HEK293T (cell line): ENCODE data around the gene RAB6A.
"Not testable (repeated sequence)": the region's sequence is repeated elsewhere in the genome, so short reads cannot be mapped to it uniquely, and the experiment has no call there.

Source experiments
- CTCF ChIA-PET: fragments of 350-600 bp; formaldehyde crosslinking; extraction: SDS; loops from one replicate; lab custom pipeline; 2021; ENCODE audit warnings: antibody characterized with exemption, inconsistent platforms; lab: Yijun Ruan, JAX
- POLR2A ChIA-PET: fragments of 350-600 bp; formaldehyde crosslinking; extraction: SDS; loops from one replicate; lab custom pipeline; 2020; ENCODE audit warnings: antibody characterized with exemption, inconsistent platforms; lab: Yijun Ruan, JAX
- DNase-seq: peaks from one replicate; pipeline ENCODE4 v3.0.0; 2012; ENCODE audit warnings: mixed read lengths; ENCODE audit errors: extremely low spot score
- ARNT ChIP-seq: fragments of 450-650 bp; IDR thresholded peaks from 2 replicates; pipeline ENCODE4 v1.6.1; 2017; ENCODE audit warnings: mild to moderate bottlenecking
- CTBP1 ChIP-seq: fragments of 450-650 bp; IDR thresholded peaks from 2 replicates; pipeline ENCODE4 v1.6.1; 2016; ENCODE audit warnings: borderline replicate concordance
- ELF4 ChIP-seq: fragments of 450-650 bp; IDR thresholded peaks from 2 replicates; pipeline ENCODE4 v1.6.1; 2017; ENCODE audit warnings: antibody characterized with exemption
- FOXA1 ChIP-seq: fragments of 450-650 bp; IDR thresholded peaks from 2 replicates; pipeline ENCODE4 v1.6.1; 2016; ENCODE audit warnings: mild to moderate bottlenecking
- FOXK2 ChIP-seq: fragments of 450-650 bp; IDR thresholded peaks from 2 replicates; pipeline ENCODE4 v1.6.1; 2016; ENCODE audit warnings: mild to moderate bottlenecking
- FOXM1 ChIP-seq: fragments of 450-650 bp; IDR thresholded peaks from 2 replicates; pipeline ENCODE4 v1.6.1; 2017; ENCODE audit warnings: mild to moderate bottlenecking, borderline replicate concordance
- HDGF ChIP-seq: fragments of 450-650 bp; IDR thresholded peaks from 2 replicates; pipeline ENCODE4 v1.6.1; 2017; ENCODE audit warnings: antibody characterized with exemption, borderline replicate concordance
- L3MBTL2 ChIP-seq: fragments of 450-650 bp; conservative IDR thresholded peaks from 2 replicates; pipeline ENCODE4 v1.6.1; 2016; ENCODE audit warnings: mild to moderate bottlenecking
- LEF1 ChIP-seq: fragments of 450-650 bp; IDR thresholded peaks from 2 replicates; pipeline ENCODE4 v1.6.1; 2017; ENCODE audit warnings: mild to moderate bottlenecking, borderline replicate concordance
- NFRKB ChIP-seq: fragments of 450-650 bp; IDR thresholded peaks from 2 replicates; pipeline ENCODE4 v1.6.1; 2016; ENCODE audit warnings: mild to moderate bottlenecking, moderate library complexity
- SP1 ChIP-seq: fragments of 450-650 bp; IDR thresholded peaks from 2 replicates; pipeline ENCODE4 v1.6.1; 2017
- SUZ12 ChIP-seq: fragments of 450-650 bp; IDR thresholded peaks from 2 replicates; pipeline ENCODE4 v1.6.1; 2016; ENCODE audit warnings: mild to moderate bottlenecking
- TARDBP ChIP-seq: fragments of 450-650 bp; IDR thresholded peaks from 2 replicates; pipeline ENCODE4 v1.6.1; 2016
- ZNF384 ChIP-seq: fragments of 450-650 bp; IDR thresholded peaks from 2 replicates; pipeline ENCODE4 v1.6.1; 2016
- TF ChIP-seq, protein P1 (sequence below): fragments of 450-650 bp; IDR thresholded peaks from 2 replicates; pipeline ENCODE4 v1.6.1; 2016

RAB6A gene

DNA sequence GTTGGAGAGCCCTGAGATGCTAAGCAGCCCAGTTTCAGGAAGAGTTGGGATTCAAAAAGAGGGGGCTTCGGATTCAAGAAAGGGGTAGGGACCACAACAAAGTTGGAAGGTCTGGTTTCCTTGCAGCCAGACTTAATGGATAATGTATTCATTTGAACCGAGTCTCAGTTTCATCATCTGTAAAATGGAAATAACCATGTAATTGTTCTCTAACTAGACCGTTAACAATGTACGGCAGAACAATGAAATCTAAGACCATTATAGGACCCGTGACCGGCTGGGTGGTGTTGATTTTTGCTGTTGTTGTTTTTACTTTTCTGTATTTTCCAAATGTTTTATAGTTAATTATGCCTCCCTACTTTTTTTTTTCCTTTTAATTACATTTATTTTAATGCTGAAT, 20.4 kb upstream of the RAB6A start:
- ChIA-PET POLR2A (interaction anchor here (5.9 kb wide), 1 partner anchor 16 kb away, joined by 154 read pairs; the partner anchor contains the start of gene RAB6A), CTCF (no interaction called here)
- no peak for DNase-seq
- TF ChIP-seq HDGF: no peak
- no peak for TF ChIP-seq CTBP1
- TF ChIP-seq TARDBP: no peak
- TF ChIP-seq ELF4: no peak

DNA sequence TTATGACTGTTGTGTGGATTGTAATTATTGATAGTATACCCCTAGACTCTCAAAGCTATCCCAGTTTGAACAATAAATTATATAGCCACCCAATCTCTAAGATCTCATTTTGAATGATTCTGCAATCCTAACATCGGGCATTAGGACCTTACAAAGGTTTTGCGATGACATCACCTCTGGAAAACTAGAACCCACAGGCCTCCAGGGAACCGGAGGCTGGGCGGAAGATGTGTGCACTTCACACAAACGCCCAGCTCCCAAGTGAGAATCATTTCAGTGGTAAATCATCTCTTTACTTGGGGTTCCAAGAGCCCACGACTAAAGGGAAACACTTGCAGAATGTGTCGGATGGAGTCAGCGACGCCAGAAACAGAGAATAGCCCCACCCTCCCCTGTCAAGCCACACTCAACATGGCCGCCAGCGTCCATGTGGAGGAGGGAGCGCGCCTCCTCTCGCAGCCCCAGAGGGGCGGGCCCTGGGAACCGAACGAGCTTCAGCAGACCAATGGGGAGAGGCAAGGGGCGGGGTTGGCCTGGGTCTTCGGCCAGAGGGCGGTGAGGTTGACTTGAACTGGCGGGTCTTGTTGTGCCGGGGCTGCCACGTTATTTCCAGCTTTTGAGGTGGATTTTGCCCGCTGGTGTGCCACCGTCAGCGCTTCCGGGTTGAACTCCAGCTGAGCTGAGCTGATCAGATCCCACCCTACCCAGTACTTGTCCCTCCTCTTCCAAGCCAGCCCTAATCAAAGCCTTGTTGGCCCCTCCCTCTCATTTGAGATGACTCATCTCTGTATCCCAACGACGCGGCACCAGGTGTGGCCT, 18.4 kb upstream of the RAB6A start:
- peak; percentile 96 for DNase-seq
- POLR2A ChIA-PET: interaction anchor here (0.6 to 5.9 kb wide), 21 partner anchors 9 to 167 kb away, joined by 3 to 154 read pairs (median 3); partner anchors contain the start of genes MRPL48 and RAB6A
- TF ChIP-seq SUZ12: no peak
- no peak for TF ChIP-seq TARDBP
- TF ChIP-seq HDGF: peak; percentile 99
- TF ChIP-seq, protein P1, sequence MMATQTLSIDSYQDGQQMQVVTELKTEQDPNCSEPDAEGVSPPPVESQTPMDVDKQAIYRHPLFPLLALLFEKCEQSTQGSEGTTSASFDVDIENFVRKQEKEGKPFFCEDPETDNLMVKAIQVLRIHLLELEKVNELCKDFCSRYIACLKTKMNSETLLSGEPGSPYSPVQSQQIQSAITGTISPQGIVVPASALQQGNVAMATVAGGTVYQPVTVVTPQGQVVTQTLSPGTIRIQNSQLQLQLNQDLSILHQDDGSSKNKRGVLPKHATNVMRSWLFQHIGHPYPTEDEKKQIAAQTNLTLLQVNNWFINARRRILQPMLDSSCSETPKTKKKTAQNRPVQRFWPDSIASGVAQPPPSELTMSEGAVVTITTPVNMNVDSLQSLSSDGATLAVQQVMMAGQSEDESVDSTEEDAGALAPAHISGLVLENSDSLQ: no peak; the same call in none of the 2 replicates
- peak; percentile 50; the same call in 1 of the 2 replicates for TF ChIP-seq NFRKB
- TF ChIP-seq L3MBTL2: peak; percentile 62
- TF ChIP-seq ELF4: peak; percentile 50; the same call in 1 of the 2 replicates
- no peak for TF ChIP-seq FOXM1
- TF ChIP-seq FOXK2: peak; percentile 51; the same call in 1 of the 2 replicates
- TF ChIP-seq FOXA1: no peak
- CTCF ChIA-PET: no interaction called here

DNA sequence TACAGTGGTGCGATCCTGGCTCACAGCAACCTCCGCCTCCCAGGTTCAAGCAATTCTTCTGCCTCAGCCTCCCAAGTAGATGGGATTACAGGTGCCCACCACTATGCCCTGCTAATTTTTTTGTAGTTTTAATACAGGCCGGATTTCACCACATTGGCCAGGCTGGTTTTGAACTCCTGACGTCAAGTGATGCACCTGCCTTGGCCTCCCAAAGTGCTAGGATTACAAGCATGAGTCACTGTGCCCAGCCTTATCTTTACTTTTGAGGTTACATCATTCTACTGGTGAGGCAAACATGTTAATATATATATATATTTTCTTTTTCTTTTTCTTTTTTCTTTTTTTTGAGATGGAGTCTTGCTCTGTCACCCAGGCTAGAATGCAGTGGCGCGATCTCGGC, 9.9 kb upstream of the RAB6A start:
- POLR2A ChIA-PET, DNase-seq, CTCF ChIA-PET: not testable (repeated sequence)

DNA sequence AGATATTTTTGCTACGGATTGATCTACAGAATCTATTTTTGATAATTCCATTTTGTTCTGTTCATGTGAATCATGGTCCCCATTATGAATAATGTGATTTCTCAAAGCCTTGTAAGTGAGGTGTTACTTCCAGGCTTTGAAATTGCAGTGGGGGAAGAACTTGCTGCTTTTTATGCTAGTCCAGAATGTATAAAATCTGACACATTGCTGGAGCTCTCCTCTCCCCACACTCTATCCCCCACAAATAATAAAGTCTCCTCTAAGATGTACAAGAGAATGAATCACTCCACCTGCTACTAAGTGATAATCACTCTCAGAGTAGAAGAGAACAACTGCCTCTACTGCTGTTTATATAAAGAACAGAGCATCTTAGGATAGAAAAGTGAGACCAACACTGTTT, 5.9 kb upstream of the RAB6A start:
- no peak for DNase-seq
- CTCF ChIA-PET: no interaction called here
- POLR2A ChIA-PET: interaction anchor here (11.1 kb wide), 1 partner anchor 12 kb away, joined by 154 read pairs; no protein-coding TSS in a partner anchor
- TF ChIP-seq SUZ12: no peak

DNA sequence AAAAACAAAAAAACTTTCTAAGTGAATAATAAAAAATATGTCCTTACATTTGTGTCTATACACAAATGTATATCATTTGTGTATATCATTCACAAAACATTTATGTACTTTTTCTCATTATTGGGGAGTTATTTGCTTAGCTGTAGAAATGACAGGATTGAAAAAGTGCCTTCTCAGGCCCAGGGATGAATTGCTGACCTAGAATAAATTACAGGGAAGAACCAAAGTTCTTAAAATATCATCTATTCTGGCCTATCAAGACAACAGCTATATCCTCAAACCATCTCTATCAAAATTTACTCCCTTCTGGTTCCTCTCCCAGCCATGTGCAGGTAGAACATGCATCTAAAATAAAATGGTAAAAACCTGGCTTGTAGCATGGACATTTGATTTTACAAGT, 1.9 kb upstream of the RAB6A start:
- CTCF ChIA-PET: no interaction called here

DNA sequence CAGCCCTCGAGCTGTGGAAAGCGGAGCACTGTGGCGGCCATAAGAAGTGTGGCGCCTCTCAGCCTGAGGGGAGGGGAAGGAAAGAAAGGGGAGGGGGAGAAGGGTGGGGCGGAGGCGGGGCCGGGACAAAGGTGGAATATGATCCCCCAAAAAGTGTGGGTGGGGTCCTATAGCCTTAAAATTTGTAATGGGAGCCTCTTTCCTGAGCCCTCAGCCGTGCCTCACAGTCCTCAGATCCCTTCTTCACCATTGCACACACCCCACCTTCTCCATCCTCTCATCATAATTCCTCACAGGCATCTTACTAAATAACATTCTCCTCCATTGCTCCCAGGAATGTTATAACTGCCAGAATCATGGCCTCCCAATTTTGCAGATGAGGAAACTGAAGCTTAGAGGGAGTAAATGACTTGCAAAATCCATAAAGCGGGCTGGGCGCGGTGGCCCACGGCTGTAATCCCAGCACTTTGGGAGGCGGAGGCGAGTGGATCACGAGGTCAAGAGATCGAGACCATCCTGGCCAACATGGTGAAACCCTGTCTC, 600 bp upstream of the RAB6A start:
- ChIA-PET POLR2A (interaction anchor here (0.6 to 11.1 kb wide), 10 partner anchors 9 to 136 kb away, joined by 3 to 154 read pairs (median 4); partner anchors contain the start of genes COA4, MRPL48 and PAAF1), CTCF (interaction anchor here (1.4 kb wide), 2 partner anchors 12 to 170 kb away, joined by 3 read pairs; no protein-coding TSS in a partner anchor)
- 0 out of 2 replicates have a peak, but pooled peaks have one; percentile 3 for TF ChIP-seq HDGF
- TF ChIP-seq ELF4: no peak
- TF ChIP-seq NFRKB: no peak
- TF ChIP-seq L3MBTL2: 0 out of 2 replicates have a peak, but pooled peaks have one; percentile 44

More for the DNA sequence above, 1.9 kb upstream of the RAB6A start:
- TF ChIP-seq CTBP1 (no peak), TARDBP (no peak), NFRKB (no peak), SUZ12 (no peak), HDGF (no peak), FOXK2 (no peak), L3MBTL2 (no peak), FOXA1 (no peak), ARNT (no peak), FOXM1 (no peak), ZNF384 (no peak), ELF4 (no peak)
- TF ChIP-seq, protein P1: no peak
- no peak for DNase-seq
- POLR2A ChIA-PET: interaction anchor here (0.7 to 11.1 kb wide), 3 partner anchors 16 to 391 kb away, joined by 3 to 154 read pairs (median 4); partner anchors contain the start of gene MRPL48

DNA sequence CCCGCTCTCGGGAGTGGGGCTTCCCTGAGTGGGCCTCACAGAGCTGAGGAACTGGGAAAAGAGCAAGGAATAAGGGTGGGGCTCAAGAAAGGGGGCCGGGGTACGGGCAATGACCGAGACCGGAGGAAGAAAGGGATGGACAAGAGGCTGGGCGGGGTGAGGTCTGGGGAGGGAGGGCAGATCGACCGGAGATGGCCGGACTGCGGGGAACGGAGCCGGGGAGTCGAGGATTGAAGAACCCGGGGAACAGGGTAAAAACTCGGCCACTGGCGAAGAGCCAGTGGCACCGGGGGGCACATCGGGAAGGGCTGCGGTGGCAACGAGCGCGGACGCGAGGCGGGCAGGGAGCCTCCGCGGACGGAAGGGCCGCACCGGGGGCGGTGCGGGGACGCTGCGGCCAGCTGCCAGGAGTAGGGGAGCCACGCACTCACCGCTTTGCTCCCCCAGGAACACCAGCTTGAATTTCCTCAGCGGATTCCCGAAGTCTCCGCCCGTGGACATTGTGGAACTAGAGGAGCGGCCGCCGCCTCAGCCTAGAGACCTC, 667 bp downstream of the RAB6A start:
- DNase-seq: peak; percentile 33
- CTCF ChIA-PET: interaction anchor here (1.4 kb wide), 1 partner anchor 10 kb away, joined by 3 read pairs; no protein-coding TSS in a partner anchor
- POLR2A ChIA-PET: interaction anchor here (1.1 to 11.1 kb wide), 6 partner anchors 11 to 116 kb away, joined by 3 to 154 read pairs (median 9); partner anchors contain the start of genes COA4, MRPL48 and PAAF1
- TF ChIP-seq NFRKB: no peak
- TF ChIP-seq FOXM1: no peak
- TF ChIP-seq ELF4: no peak
- no peak for TF ChIP-seq SUZ12
- no peak for TF ChIP-seq LEF1
- TF ChIP-seq ZNF384: no peak
- TF ChIP-seq FOXA1: no peak
- TF ChIP-seq TARDBP: no peak
- TF ChIP-seq SP1: no peak
- no peak for TF ChIP-seq FOXK2

More for the DNA sequence above, 600 bp upstream of the RAB6A start:
- no peak for DNase-seq
